ENCODE data around the gene RBMY1A1.
"Not testable (repeated sequence)": the region's sequence is repeated elsewhere in the genome, so short reads cannot be mapped to it uniquely, and the experiment has no call there.

Gene RBMY1A1

GRCh38 chrY:21534579-21534978 lies at the start of gene RBMY1A1:
RBMY1A1 (plus strand) TSS chrY:21534879; CDS start chrY:21536892, 2,013 bp downstream.
- not testable (repeated sequence) for DNase-seq

DNA sequence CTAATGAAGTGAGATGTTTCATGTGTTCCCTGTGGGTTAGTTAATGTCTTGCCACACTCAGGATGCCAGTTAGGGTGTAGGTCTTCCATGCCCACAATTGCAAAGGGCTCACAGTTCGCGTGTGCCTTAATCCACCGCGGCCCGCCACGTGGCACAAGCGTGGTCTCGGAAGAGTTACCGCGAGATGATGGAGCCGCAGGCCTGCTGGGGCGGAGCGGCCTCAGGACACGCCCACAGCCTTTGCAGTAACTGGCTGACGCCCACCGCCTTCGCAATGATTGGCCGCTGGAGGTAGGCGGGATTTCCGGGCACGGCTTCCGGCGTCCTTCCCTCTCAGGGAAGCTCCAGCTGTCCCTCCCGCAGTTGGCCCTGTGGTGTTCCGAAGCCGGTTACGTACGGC lies 23.6 kb upstream of the RBMY1A1 start, which contains the start of gene RBMY1B:
Gene RBMY1B (plus strand): TSS at position 301 of the 400 bp plus-strand sequence. CDS start 2,013 bp downstream, outside the sequence.
- DNase-seq, result not testable (repeated sequence)

- not testable (repeated sequence) for DNase-seq
These were observed 24.8 kb downstream of the RBMY1A1 start for GRCh38 chrY:21559316-21559984.

GRCh38 chrY:21585449-21585848 lies 50.8 kb downstream of the RBMY1A1 start:
- DNase-seq, result no peak

DNA sequence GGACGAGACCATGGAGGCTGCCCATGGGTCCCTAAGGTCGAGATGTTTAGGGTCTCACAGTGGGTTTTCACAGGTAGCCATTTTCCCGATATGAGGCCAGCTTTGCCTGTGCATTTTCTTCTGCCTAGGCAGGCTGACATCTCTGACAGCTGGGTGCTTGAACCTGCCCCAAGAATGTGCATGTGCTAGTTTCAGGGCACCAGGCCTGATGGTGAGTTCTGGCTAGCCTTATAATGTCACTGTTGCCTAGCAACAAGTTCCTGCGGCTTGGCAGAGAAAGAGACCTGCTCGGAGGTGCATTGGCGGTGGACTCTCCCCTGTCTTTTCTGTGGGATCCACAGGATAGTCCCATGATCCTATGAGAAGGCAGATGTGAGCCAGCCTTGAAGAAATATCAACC lies 51.8 kb downstream of the RBMY1A1 start:
- not testable (repeated sequence) for DNase-seq

GRCh38 chrY:21592059-21592458 lies 57.4 kb downstream of the RBMY1A1 start:
- DNase-seq, result no peak

DNA sequence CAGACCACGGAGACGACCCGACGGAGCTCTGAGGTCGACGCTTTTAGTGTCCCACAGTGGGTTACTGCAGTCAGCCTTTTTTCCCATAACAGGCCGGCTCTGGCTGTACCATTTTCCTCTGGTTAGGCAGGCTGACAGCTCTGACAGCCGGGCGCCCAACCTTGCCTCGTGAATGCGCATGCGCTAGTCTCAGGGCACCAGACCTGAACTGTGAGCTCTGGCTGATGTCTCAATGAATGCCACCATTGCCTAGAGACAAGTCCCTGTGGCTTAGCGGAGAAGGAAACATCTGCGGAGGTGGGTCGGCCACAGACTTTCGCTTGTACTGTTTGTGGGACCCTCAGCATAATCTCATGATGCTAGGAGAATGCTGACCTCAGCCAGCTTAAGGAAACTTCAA lies 61.6 kb downstream of the RBMY1A1 start:
- not testable (repeated sequence) for DNase-seq
